Measurements from ENCODE around the gene FMNL3. TPM values are rescaled to one million over a fixed set of nuclear protein-coding genes. Genes with fewer than 3 reads are reported as not detected.
A peak's percentile ranks its signal among the peaks of the same experiment; 100 is the strongest.

The FMNL3 gene
- total and polyA plus RNA-seq, 2 of the 13 experiments (the other 11 are each of a cell fraction or from before 2014, with no cell fraction given) = 0.44 to 1.1 TPM

DNA sequence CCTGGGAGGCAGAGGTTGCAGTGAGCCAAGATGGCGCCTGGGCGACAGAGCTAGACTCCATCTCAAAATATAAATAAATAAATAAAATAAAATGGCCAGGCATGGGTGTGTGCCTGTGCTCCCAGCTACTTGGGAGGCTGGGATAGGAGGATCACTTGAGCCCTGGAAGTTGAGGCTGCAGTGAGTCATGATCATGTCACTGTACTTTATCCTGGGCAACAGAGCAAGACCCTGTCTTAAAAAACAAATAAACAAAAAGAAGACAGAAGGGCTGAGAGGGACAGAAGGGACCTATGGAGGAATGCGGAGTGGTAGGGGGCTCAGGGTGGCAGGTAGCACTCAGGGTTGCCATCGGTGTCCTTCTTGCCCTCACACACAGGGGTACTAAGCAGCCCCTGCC is 43.0 kb downstream of the FMNL3 start:
- CTCF ChIA-PET (ENCODE audit: low intra/inter-chr PET ratio, low total read pairs) = no interaction called here
- no peak overlapping the region for H3K4me2 ChIP-seq (ENCODE audit: low read depth, low read length)

DNA sequence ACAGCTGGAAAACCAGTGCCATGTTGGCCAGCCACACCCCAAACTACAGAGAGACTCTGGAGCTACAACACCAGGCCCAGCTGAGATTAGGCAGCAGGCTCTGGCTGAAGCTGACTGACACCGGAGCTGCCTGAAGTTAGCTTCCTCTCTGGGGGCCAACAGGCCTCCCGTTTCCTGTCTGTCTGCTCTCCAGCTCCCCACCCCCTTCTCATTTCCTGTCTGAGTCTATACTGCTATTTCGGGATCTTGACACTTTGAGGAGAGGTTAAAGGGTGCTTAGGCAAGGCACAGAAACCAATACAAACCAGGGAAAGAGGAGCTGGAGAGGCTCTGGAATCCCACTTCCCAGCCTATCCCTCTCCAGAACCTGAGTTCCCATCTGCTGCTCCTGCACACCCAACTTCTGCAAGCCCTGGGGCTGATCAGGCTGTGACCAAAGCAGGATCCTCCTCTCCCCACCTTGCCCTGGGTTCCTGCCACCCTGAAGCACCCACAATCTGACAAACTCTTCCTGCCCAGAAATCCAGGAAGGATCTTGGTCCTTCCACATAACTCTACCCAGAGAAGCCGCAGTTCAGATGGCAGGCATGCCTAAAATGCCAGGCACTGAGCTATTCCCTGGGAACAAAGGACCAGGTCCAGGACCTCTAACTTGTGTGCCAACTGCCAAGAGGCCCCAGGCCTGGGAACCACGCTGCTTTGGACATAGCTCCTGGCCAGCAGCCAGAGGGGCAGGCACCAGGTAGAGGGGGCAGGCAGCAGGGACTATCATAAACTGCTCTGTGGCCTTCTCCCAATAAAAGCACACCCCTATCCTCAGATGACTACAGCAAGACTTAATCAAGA is 44.0 kb downstream of the FMNL3 start:
- intact Hi-C loops (cut with micrococcal nuclease; ENCODE audit: unreplicated experiment) (no loop called here), in situ Hi-C loops (cut with HindIII; ENCODE audit: extremely low pct_ligation_motif_present, low pct_unique_long_range_greater_than_20kb) (no loop called here)
- FAIRE-seq (no peak), DNase-seq (ENCODE audit: low spot score) (peak; percentile 14), ATAC-seq (peak; percentile 70)
- POLR2A ChIA-PET = interaction anchor here (0.8 to 1.2 kb wide), 3 partner anchors 9 to 78 kb away, joined by 3 to 5 read pairs (median 5); partner anchors contain the start of gene TMBIM6
- 37% methylated on average over 4 of the region's 5 CpGs for WGBS (ENCODE audit: low lambda C conversion rate)
- CTCF ChIA-PET (ENCODE audit: low intra/inter-chr PET ratio, low total read pairs) = no interaction called here
- Histone ChIP-seq H3K79me2 (ENCODE audit: insufficient read depth, low read length) (no peaks in the 10 kb centered on the region), H3K4me1 (ENCODE audit: insufficient read depth, low read length) (peaks cover 15% of the 10 kb centered on the region), H3K9me3 (ENCODE audit: low read length) (no peaks in the 10 kb centered on the region), H4K20me1 (ENCODE audit: insufficient read depth, low read length) (no peaks in the 10 kb centered on the region), H3K9ac (ENCODE audit: insufficient read depth, low read depth, low read length) (no peak overlapping the region), H3K36me3 (replicated peaks in 1 of 2; ENCODE audit: control insufficient read depth in 1 of 2, insufficient read depth in 2 of 2, low read length in 2 of 2) (no peaks in the 10 kb centered on the region), H3K4me3 (replicated peaks in 1 of 3; ENCODE audit: insufficient read depth in 1 of 3, low read depth in 2 of 3, low read length in 3 of 3) (no peak overlapping the region; a peak in 1 of 6 replicates), H3K4me2 (ENCODE audit: low read depth, low read length) (peak overlapping the region; percentile 58), H3K27ac (ENCODE audit: extremely low read length, insufficient read depth, low read length) (no peak overlapping the region), H2AFZ (ENCODE audit: low read length) (no peak overlapping the region), H3K27me3 (ENCODE audit: control insufficient read depth in 1 of 2, insufficient read depth in 2 of 2, low read length in 2 of 2) (no peaks in the 10 kb centered on the region; a peak in 1 of 5 replicates)
- no TSS peak for BruUV-seq (replicated peaks)
- TF ChIP-seq ZNF34 (CRISPR knock-in tag; IDR thresholded peaks at IDR 0.05; ENCODE audit: borderline replicate concordance) = no peak
- no peak for TF ChIP-seq ZNF256 (CRISPR knock-in tag; conservative IDR thresholded peaks at IDR 0.05)
- 0 out of 2 replicates have a peak, but pooled peaks have one; percentile 18 for TF ChIP-seq ARID5B (CRISPR knock-in tag; IDR thresholded peaks at IDR 0.05)
- 0 out of 2 replicates have a peak, but pooled peaks have one; percentile 18 for TF ChIP-seq ELF1 (CRISPR knock-in tag; IDR thresholded peaks at IDR 0.05)
- TF ChIP-seq, protein P1, sequence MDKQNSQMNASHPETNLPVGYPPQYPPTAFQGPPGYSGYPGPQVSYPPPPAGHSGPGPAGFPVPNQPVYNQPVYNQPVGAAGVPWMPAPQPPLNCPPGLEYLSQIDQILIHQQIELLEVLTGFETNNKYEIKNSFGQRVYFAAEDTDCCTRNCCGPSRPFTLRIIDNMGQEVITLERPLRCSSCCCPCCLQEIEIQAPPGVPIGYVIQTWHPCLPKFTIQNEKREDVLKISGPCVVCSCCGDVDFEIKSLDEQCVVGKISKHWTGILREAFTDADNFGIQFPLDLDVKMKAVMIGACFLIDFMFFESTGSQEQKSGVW (CRISPR knock-in tag; IDR thresholded peaks at IDR 0.05; ENCODE audit: borderline replicate concordance) = no peak
- peak; percentile 57; the same call in 1 of the 2 replicates for TF ChIP-seq ETV5 (CRISPR knock-in tag; IDR thresholded peaks at IDR 0.05; ENCODE audit: borderline replicate concordance)

More for the DNA sequence above, 43.0 kb downstream of the FMNL3 start:
- Histone ChIP-seq H4K20me1 (ENCODE audit: insufficient read depth, low read length) (no peaks in the 10 kb centered on the region), H3K27me3 (ENCODE audit: control insufficient read depth in 1 of 2, insufficient read depth in 2 of 2, low read length in 2 of 2) (no peaks in the 10 kb centered on the region; a peak in 1 of 5 replicates), H3K4me1 (ENCODE audit: insufficient read depth, low read length) (peaks cover 15% of the 10 kb centered on the region), H3K4me3 (replicated peaks in 1 of 3; ENCODE audit: insufficient read depth in 1 of 3, low read depth in 2 of 3, low read length in 3 of 3) (no peak overlapping the region), H3K27ac (ENCODE audit: extremely low read length, insufficient read depth, low read length) (no peak overlapping the region), H2AFZ (ENCODE audit: low read length) (no peak overlapping the region), H3K9ac (ENCODE audit: insufficient read depth, low read depth, low read length) (no peak overlapping the region), H3K36me3 (replicated peaks in 1 of 2; ENCODE audit: control insufficient read depth in 1 of 2, insufficient read depth in 2 of 2, low read length in 2 of 2) (no peaks in the 10 kb centered on the region), H3K9me3 (ENCODE audit: low read length) (no peaks in the 10 kb centered on the region), H3K79me2 (ENCODE audit: insufficient read depth, low read length) (no peaks in the 10 kb centered on the region)
- ATAC-seq = no peak
- no peak for FAIRE-seq
- TF ChIP-seq, protein P2, sequence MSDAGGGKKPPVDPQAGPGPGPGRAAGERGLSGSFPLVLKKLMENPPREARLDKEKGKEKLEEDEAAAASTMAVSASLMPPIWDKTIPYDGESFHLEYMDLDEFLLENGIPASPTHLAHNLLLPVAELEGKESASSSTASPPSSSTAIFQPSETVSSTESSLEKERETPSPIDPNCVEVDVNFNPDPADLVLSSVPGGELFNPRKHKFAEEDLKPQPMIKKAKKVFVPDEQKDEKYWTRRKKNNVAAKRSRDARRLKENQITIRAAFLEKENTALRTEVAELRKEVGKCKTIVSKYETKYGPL (CRISPR knock-in tag; IDR thresholded peaks at IDR 0.05) = no peak
- TF ChIP-seq ZNF672 (CRISPR knock-in tag; IDR thresholded peaks at IDR 0.05) (no peak), SUZ12 (IDR thresholded peaks at IDR 0.05; ENCODE audit: low read depth, low read length) (no peak), ZNF557 (CRISPR knock-in tag; IDR thresholded peaks at IDR 0.05) (no peak), TP53 (CRISPR knock-in tag; conservative IDR thresholded peaks at IDR 0.05) (no peak), ZNF329 (CRISPR knock-in tag; IDR thresholded peaks at IDR 0.05; ENCODE audit: low read depth) (no peak), ZNF891 (CRISPR knock-in tag; IDR thresholded peaks at IDR 0.05) (no peak)
- POLR2A ChIA-PET = interaction anchor here (1.2 kb wide), 1 partner anchor 10 kb away, joined by 5 read pairs; no protein-coding TSS in a partner anchor
- DNase-seq (ENCODE audit: low spot score) = no peak
- in situ Hi-C loops (cut with HindIII; ENCODE audit: extremely low pct_ligation_motif_present, low pct_unique_long_range_greater_than_20kb) = no loop called here
- intact Hi-C loops (cut with micrococcal nuclease; ENCODE audit: unreplicated experiment) = no loop called here
- no TSS peak for BruUV-seq (replicated peaks)
- 89% methylated on average over 4 of the region's 4 CpGs for WGBS (ENCODE audit: low lambda C conversion rate)
